ENCODE data around the gene PLOD1. TPM values are rescaled to one million over a fixed set of nuclear protein-coding genes. Genes with fewer than 3 reads are reported as not detected.

PLOD1 gene
- total and polyA plus RNA-seq, 2 of the 13 experiments (the other 11 are each of a cell fraction or from before 2014, with no cell fraction given), result 70.1 to 318 TPM

GRCh38 chr1:11935057-11935412 is 518 bp downstream of the PLOD1 start (continued):
- TF ChIP-seq MYC (CRISPR knock-in tag; IDR thresholded peaks at IDR 0.05; ENCODE audit: borderline replicate concordance), result no peak
- TF ChIP-seq ZNF530 (CRISPR knock-in tag; IDR thresholded peaks at IDR 0.05; ENCODE audit: low read depth), result 0 out of 2 replicates have a peak, but pooled peaks have one; percentile 1
- no peak for TF ChIP-seq NR1H2 (CRISPR knock-in tag; IDR thresholded peaks at IDR 0.05; ENCODE audit: borderline replicate concordance, low read depth)
- TF ChIP-seq ZNF543 (CRISPR knock-in tag; IDR thresholded peaks at IDR 0.05), result no peak
- no peak for TF ChIP-seq TBL1XR1 (IDR thresholded peaks at IDR 0.05; ENCODE audit: borderline replicate concordance, low read length, partially characterized antibody)
- no peak for TF ChIP-seq REPIN1 (CRISPR knock-in tag; IDR thresholded peaks at IDR 0.05; ENCODE audit: borderline replicate concordance, low read depth)
- no peak for TF ChIP-seq GATAD1 (CRISPR knock-in tag; IDR thresholded peaks at IDR 0.05)
- TF ChIP-seq CAMTA2 (CRISPR knock-in tag; IDR thresholded peaks at IDR 0.05; ENCODE audit: borderline replicate concordance), result no peak
- no peak; the same call in 1 of the 2 replicates for TF ChIP-seq IRF2 (CRISPR knock-in tag; IDR thresholded peaks at IDR 0.05)
- TF ChIP-seq ZNF609 (CRISPR knock-in tag; IDR thresholded peaks at IDR 0.05; ENCODE audit: borderline replicate concordance), result no peak
- 0 out of 2 replicates have a peak, but pooled peaks have one; percentile 1 for TF ChIP-seq ZXDC (CRISPR knock-in tag; IDR thresholded peaks at IDR 0.05)
- peak; percentile 36; the same call in 1 of the 2 replicates for TF ChIP-seq ADNP (CRISPR knock-in tag; IDR thresholded peaks at IDR 0.05)
- TF ChIP-seq ZMYM4 (CRISPR knock-in tag; IDR thresholded peaks at IDR 0.05), result no peak
- no peak for TF ChIP-seq ONECUT2 (CRISPR knock-in tag; IDR thresholded peaks at IDR 0.05)
- TF ChIP-seq SKI (IDR thresholded peaks at IDR 0.05; ENCODE audit: partially characterized antibody), result no peak
- no peak for TF ChIP-seq TEAD3 (CRISPR knock-in tag; optimal IDR thresholded peaks at IDR 0.05; ENCODE audit: borderline replicate concordance)
- TF ChIP-seq ZFP62 (CRISPR knock-in tag; IDR thresholded peaks at IDR 0.05), result no peak
- TF ChIP-seq ZNF773 (CRISPR knock-in tag; IDR thresholded peaks at IDR 0.05; ENCODE audit: borderline replicate concordance), result no peak
- no peak for TF ChIP-seq ETV6 (CRISPR knock-in tag; conservative IDR thresholded peaks at IDR 0.05)
- no peak for TF ChIP-seq HMG20A (CRISPR knock-in tag; IDR thresholded peaks at IDR 0.05; ENCODE audit: borderline replicate concordance)
- TF ChIP-seq CBX1 (IDR thresholded peaks at IDR 0.05; ENCODE audit: low read depth), result no peak
- TF ChIP-seq ZNF674 (CRISPR knock-in tag; IDR thresholded peaks at IDR 0.05; ENCODE audit: low read depth), result no peak
- TF ChIP-seq ZNF44 (CRISPR knock-in tag; IDR thresholded peaks at IDR 0.05), result no peak
- TF ChIP-seq ZNF232 (CRISPR knock-in tag; IDR thresholded peaks at IDR 0.05; ENCODE audit: borderline replicate concordance), result no peak
